ENCODE results near the gene MKI67. TPM values are rescaled to one million over a fixed set of nuclear protein-coding genes. Genes with fewer than 3 reads are reported as not detected.

Gene MKI67
- total RNA-seq, 1 donor from 2014 or later, result 140 TPM

- Mint-ChIP-seq H3K36me3 (ENCODE audit: low read depth) (no peaks in the 10 kb centered on the region), H3K4me3 (no peak overlapping the region), H3K27me3 (ENCODE audit: low read depth) (no peaks in the 10 kb centered on the region), H3K27ac (ENCODE audit: unreplicated experiment) (no peak overlapping the region), H3K4me1 (no peaks in the 10 kb centered on the region), H3K9me3 (peaks cover 3% of the 10 kb centered on the region)
- DNase-seq (ENCODE audit: low read depth, low spot score), result no peak
- TF ChIP-seq, protein P1, sequence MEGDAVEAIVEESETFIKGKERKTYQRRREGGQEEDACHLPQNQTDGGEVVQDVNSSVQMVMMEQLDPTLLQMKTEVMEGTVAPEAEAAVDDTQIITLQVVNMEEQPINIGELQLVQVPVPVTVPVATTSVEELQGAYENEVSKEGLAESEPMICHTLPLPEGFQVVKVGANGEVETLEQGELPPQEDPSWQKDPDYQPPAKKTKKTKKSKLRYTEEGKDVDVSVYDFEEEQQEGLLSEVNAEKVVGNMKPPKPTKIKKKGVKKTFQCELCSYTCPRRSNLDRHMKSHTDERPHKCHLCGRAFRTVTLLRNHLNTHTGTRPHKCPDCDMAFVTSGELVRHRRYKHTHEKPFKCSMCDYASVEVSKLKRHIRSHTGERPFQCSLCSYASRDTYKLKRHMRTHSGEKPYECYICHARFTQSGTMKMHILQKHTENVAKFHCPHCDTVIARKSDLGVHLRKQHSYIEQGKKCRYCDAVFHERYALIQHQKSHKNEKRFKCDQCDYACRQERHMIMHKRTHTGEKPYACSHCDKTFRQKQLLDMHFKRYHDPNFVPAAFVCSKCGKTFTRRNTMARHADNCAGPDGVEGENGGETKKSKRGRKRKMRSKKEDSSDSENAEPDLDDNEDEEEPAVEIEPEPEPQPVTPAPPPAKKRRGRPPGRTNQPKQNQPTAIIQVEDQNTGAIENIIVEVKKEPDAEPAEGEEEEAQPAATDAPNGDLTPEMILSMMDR (conservative IDR thresholded peaks at IDR 0.05), result no peak
Measured at GRCh38 chr10:128070161-128070560, 56.1 kb downstream of the MKI67 start.

GRCh38 chr10:128069351-128070051, 56.7 kb downstream of the MKI67 start:
- Mint-ChIP-seq H3K36me3 (ENCODE audit: low read depth) (no peaks in the 10 kb centered on the region), H3K4me3 (no peak overlapping the region), H3K27ac (ENCODE audit: unreplicated experiment) (no peak overlapping the region), H3K9me3 (peaks cover 3% of the 10 kb centered on the region), H3K4me1 (peaks cover 3% of the 10 kb centered on the region), H3K27me3 (ENCODE audit: low read depth) (no peaks in the 10 kb centered on the region)
- TF ChIP-seq, protein P1 (conservative IDR thresholded peaks at IDR 0.05), result peak; percentile 91
- peak; percentile 84 for DNase-seq (ENCODE audit: low read depth, low spot score)

- no peak overlapping the region for H3K27ac Mint-ChIP-seq (ENCODE audit: unreplicated experiment)
- H3K9me3 Mint-ChIP-seq, result peaks cover 3% of the 10 kb centered on the region
- no peak overlapping the region for H3K4me3 Mint-ChIP-seq
- TF ChIP-seq, protein P1 (conservative IDR thresholded peaks at IDR 0.05), result no peak
- no peak for DNase-seq (ENCODE audit: low read depth, low spot score)
- peaks cover 7% of the 10 kb centered on the region for H3K4me1 Mint-ChIP-seq
- H3K27me3 Mint-ChIP-seq (ENCODE audit: low read depth), result no peaks in the 10 kb centered on the region
- H3K36me3 Mint-ChIP-seq (ENCODE audit: low read depth), result no peaks in the 10 kb centered on the region
Measured at GRCh38 chr10:128068398-128069285, 57.6 kb downstream of the MKI67 start.

GRCh38 chr10:128067691-128068397, 58.4 kb downstream of the MKI67 start:
- Mint-ChIP-seq H3K27ac (ENCODE audit: unreplicated experiment) (no peak overlapping the region), H3K4me1 (peaks cover 15% of the 10 kb centered on the region)
- no peak for DNase-seq (ENCODE audit: low read depth, low spot score)

More at GRCh38 chr10:128067691-128068397, 58.4 kb downstream of the MKI67 start:
- H3K9me3 Mint-ChIP-seq, result peaks cover 3% of the 10 kb centered on the region
- H3K36me3 Mint-ChIP-seq (ENCODE audit: low read depth), result no peaks in the 10 kb centered on the region
- no peak overlapping the region for H3K4me3 Mint-ChIP-seq
- H3K27me3 Mint-ChIP-seq (ENCODE audit: low read depth), result no peaks in the 10 kb centered on the region
- TF ChIP-seq, protein P1 (conservative IDR thresholded peaks at IDR 0.05), result no peak
